Anterior cingulate cortex (tissue), 58 donors: ENCODE measurements around the gene SNX9.
"Not testable (repeated sequence)": the region's sequence is repeated elsewhere in the genome, so short reads cannot be mapped to it uniquely, and the experiment has no call there.

Experiments used
- DNase-seq, 58 donors: peaks; one replicate each; lab custom pipeline; 2025; lab: John Stamatoyannopoulos, UW

SNX9 gene

DNA sequence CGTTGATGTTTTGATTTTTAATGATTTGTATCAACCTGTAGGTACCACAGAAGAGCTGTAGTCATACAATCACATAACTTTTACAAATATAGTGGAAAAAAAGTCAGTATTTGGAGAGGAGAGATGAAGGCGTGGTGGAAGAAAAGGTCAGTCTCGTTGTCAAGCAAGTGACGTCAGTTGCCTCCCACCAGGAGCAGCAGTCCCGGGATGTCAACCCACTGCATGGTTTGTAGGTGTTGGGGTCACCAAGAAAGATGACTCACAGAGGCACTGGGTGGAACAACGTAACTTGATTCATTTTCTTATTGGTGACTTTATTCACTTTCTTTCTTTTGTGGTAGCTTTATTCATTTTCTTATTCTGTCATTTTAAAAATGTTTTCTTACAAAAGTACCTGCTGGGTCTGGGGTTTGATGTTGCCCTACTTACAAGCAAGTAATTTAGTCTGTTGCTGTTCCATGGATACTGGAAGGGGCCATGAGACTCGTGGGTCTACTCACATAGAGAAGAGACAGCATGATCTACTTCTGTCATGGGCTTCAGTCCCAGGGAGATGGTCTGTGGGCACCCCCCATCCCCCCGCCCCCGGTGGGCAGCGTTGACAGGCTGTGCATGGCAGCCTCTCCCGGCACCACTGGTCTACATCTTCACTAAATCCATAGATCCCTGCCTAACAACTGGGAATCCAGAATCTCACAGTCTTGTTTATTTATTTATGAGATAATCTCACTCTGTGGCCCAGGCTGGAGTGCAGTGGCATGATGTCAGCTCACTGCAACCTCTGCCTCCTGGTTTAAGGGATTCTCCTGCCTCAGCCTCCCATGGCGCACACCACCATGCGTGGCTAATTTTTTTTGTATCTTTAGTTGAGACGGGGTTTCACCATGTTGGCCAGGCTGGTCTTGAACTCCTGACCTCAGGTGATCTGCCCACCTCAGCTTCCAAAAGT lies 122.2 kb downstream of the SNX9 start:
- no peak for DNase-seq

DNA sequence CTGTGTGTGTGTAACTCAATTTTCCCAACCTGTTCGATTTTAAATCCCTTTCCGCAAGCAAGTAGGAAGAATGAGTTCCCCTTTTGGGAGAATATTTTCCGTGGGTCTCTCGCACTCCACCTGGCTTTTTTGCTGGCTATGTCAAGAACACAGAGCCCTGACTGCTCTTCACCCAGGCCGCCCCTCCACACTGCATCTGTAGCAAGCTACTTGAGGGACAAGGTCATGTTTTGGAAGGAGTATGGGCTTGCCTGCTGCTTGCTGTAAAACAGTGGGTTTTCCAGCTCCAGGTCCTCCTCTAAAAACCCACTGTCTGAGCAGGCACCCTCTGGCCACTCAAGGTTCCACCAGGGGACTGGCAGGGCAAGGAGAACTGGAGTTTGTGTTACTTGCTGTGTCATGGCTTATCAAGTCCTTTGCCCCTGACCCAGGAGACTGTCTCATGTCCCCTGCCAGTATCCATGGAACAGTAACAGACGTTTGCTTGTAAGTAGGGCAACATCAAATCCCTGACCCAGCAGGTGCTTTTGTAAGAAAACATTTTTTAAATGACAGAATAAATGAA lies 123.1 kb downstream of the SNX9 start:
- no peak for DNase-seq

DNA sequence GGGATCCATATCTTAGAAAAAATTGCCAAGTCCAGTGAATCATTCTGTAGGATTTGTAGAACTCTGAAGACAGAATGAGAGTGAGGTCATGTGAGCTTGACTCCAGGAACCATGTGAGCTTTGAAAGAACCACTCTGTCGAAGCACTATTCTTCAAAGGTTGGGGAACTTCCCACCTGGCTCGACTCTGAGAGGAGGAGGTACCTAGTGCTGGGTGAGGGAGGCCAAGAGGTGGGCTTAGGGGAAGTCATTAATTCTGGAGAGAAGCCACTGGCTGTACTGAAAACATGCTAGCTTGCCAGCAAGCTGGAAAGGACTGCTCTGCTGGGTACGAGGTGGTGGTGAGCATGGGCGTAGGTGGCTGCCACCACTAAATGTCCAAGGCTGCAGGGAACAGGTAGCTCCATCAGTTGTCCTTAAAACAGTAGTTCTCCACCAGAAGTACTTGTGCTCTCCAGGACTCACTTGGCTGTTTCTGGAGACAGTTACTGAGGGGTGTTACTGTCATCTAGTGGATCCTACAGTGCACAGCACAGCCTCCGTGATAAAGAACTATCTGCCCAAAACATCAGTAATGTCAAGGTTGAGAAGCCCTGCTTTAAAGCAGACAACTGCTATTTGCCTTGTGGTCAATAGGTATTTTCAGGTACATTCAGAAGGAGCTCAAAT lies 124.0 kb downstream of the SNX9 start:
- peak in 15 of 58 donors; percentile 16 to 61 (median 31) for DNase-seq

DNA sequence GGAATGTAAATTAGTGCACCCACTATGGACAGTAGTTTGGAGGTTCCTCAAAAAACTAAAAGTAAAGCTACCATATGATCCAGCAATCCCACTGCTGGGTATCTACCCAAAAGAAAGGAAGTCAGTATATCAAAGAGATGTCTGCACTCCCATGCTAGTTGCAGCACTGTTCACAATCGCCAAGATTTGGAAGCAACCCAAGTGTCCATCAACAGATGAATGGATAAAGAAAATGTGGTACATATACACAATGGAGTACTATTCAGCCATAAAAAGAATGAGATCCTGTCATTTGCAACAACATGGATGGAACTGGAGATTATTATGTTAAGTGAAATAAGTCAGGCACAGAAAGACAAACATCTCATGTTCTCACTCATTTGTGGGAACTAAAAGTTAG lies 127.9 kb downstream of the SNX9 start:
- DNase-seq: not testable (repeated sequence)

DNA sequence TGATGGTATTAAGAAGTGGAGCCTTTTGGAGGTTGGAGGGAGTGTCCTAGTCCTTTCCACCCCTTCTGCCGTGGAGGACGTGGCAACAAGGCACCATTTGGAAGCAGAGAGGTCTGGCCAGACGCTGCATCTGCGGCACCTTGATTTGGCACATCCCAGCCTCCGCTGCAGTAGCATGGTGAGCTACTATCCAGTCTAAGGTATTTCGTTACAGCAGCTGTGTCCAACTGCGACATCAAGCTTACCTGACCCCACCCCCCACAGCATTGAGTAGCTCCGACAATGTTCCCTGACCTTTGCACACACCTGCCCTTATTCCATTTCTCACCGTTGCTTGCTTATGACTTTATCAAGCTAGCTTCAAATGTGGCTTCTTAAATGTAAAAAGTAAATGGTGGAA lies 128.8 kb downstream of the SNX9 start:
- DNase-seq: no peak

DNA sequence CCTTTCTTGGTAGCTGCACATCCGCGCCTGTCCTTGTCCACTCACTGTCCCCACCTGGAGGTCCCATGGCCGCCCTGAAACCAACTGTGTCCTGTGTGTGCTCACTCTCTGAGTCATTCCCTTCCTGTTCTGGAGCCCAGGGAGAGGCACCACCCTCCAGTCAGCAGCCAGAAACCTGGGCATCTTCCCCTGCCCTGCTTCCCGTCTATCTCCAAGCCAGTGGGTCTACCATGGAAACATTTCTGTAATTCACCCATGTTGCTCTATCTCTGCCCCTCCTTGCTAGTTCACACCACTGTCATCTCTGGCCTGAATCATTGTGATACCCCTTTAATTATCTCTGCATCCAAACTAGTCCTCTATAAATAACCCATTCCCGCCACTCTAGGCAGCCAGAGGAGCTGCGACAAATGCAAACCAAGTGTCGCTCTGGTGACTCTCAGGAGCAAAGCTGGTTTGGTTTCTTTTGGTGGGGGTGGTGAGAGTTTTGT lies 129.9 kb downstream of the SNX9 start:
- DNase-seq: no peak

DNA sequence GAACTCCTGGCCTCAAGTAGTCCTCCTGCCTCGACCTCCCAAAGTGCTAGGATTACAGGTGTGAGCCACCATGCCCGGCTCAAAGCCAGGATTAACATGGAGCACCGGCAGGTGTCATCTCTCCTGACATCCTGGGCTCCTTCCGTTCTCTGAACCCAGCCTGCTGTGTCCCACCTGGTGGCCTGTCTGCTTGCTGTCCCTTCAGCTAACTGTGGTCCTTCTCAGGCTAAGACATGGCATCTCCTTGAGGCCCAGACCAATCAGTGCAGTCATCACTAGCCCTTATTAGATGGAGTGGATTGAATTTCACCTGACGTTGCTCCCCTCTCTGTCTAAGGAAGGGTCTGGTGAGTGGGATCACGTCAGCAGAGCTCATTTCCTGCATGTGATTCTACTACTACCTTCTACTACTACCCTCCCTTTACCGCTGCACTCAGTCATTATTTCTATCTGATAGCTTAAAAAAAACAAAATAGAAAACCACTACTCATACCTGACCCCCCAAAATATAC lies 130.6 kb downstream of the SNX9 start:
- DNase-seq: no peak

DNA sequence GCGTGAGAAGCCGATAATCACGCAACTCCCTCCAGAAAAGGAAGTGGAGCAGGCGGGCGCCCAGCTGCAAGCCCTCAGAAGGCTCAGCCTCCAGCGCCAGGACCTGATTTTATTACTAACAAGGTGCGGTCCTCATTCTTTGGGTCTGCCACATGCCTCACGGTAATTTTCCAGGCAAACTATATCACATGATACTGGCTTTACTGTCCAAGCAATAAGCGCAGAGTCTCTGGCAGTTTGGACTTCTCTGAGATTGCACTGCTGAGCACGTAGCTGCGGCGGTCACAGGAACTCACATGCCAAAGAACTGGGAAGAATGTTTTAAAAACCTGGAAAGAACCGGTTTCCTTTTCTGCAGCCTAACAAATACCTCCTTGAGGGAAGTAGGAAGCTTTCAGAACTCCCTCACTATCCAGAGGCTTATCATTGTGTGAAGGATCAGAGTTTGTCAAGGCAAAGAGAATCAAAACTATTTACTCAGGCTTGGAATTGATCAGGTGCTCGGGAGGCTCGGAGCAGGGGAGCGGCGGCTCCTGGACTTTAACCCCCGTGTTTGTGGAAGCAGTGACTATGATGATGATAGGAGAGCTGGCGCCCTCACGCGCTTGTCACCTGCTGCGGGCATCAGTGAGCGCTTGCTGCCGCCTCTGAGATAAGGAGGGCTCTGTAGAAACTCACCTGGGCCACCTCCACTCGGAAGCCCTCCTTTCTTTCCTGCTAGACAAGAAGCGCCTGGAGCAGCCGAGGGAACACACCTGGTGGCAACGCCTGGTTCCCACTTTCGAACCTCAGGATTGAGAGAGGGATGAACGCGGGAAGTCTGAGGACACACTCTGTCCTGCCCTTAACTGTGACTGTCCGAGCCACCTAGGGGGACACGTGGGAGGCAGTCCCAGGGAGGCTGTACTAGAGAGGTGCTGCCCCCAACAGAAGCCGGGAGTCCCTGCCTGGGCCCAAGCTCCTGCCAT lies 131.4 kb downstream of the SNX9 start:
- no peak for DNase-seq

DNA sequence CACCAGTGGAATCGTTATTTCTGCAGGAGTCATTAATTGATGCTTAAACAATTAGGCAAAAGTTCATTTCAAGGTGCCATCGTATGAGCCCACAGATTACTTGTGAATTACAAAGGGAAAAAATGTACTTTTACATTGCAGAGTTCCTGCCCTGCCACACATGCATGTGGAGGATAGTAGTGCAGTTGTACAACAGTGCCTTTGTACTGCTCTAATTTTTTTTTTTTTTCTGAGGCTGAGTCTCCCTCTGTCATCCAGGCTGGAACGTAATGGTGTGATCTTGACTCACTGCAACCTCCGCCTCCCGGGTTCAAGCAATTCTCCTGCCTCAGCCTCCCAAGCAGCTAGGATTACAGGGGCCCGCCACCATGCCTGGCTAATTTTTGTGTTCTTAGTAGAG lies 132.6 kb downstream of the SNX9 start:
- no peak for DNase-seq

DNA sequence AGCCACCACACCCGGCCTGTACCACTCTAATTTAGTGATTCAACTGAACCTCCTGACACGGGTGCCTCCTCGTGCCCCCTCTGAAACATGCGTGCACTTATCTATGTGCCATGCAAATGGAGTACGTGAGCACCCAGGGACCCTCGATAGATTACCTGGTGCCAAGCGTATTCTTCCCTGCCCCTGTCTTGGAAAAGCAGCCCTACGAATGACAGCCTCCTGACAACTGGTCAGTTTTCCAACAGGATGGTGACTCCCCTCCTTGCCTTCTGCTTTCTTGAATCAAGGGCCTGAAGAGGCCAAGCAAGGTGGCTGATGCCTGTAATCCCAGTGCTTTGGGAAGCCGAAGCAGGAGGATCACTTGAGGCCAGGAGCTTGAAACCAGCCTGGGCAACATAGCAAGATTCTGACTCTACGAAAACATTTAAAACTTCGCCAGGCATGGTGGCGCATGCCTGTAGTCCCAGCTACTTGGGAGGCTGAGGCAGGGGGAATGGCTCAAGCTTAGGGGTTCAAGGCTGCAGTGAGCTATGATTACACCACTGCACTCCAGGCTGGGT lies 133.2 kb downstream of the SNX9 start:
- DNase-seq: no peak

DNA sequence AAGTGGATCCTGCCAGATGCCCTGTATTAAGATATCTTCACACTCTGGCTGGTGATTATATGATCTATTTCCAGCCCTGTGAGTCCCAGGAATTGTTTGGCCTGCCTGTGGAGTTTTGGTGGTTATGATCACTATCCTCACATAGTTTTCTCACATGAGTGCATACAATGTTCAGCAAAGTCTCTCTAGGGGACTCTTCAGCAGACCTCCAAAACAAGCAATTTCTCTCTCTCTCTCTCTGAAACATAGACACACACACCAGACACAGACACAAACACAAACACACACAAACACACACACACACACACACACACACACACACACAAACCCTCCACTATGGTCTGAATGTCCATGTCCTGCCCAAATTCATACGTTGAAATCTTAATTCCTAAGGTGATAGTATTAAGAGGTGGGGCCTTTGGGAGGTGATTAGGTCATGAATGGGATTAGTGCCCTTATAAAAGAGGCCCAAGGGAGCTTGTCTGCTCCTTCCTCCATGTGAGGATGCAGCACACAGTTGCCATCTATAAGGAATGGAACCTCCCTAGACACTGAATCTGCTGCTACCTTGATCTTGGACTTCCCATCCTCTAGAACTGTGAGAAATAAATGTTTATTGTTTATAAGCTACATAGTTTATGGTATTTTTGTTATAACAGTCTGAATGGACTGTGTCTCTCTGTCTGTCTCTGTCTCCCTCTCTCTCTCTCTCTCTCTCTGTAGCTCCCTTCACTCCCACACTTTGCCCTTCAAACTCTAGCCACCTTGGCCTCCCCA lies 136.6 kb downstream of the SNX9 start:
- DNase-seq: no peak

DNA sequence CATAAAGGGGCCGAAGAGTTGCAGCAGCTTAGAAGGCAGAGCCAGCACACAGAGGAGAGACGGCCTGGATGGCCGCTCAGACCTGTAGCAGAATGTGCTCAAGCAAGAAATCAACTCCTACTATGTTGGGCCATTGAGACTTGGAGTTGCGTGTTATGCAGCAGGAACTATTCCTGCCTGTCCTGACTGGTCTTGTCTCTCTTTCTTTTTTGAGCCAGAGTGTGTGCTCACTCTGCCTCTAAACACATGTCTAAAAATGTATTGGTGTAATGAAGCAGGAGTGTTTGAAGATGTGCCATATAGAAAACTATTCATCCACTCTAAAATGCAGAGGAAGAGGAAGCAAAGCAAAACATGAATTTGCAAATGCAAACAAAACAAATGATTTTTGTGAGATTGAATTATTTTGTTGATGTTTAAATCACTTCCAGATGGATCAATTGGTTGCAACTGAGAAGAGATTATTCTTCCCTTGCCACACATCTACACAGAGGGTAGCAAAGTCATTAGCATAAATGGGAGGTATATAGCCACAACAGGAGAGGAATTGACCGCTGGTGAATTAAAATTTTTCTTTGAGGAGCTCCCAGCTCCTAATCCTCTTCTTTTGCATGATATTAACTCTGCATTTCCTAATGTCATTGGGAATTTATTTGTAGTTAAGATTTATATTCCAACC lies 138.2 kb downstream of the SNX9 start:
- no peak for DNase-seq

DNA sequence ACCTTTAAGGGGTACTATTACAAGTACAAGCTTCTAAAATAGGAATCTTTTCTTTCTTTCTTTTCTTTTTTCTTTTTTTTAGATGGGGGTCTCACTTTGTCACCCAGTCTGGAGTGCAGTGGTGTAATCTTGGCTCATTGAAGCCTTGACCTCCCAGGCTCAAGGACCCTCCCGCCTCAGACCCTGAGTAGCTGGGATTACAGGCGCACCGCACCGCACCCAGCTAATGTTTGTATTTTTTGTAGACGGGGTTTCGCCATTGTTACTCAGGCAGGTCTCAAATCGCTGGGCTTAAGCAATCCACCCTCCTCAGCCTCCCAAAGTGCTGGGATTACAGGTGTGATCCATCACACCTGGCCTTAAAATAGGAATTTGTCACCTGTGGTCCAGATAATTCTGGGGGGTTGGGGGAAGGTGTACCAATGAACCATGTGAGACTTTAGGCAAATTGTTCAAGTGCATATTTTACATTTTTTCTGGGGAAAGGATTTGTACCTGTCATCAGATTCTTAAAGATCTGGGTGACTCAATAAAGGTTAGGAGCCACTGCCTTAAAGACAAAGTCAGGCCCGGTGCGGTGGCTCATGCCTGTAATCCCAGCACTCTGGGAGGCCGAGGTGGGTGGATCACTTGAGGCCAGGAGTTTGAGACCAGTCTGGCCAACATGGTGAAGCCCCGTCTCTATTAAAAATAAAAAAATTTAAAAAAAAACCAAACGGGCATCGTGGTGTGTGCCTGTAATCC lies 139.0 kb downstream of the SNX9 start:
- no peak for DNase-seq

DNA sequence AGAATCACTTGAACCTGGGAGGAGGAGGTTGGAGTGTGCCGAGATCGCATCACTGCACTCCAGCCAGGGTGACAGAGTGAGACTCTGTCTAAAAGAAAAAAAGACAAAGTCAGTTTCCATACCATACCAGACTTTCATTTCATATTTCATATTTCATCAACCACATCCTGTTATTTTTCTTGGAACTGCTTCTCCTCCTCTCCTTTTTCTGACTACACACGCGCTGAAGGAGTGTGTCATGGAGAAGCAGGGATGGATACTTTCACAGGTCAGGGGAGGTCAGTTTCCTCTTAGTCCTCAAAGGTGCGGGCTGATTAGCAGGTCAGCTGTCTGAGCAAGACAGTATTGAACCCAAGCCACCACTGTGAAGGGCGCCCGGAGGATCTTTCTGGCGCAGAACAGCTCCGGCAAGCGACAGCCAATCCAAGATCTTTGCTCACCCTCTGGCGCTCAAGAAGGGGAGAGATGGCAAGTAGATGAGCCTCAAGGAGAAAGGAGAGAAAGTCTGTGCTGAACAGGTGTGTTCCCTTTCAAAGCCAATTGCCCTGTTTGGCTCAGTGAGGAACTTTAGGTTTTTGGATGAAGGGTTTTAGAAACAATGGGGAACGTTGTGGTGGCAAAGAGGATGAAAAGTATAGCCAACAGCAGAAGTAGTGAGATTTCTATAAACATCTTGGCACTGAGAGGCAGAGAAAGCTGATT lies 139.7 kb downstream of the SNX9 start:
- no peak for DNase-seq

DNA sequence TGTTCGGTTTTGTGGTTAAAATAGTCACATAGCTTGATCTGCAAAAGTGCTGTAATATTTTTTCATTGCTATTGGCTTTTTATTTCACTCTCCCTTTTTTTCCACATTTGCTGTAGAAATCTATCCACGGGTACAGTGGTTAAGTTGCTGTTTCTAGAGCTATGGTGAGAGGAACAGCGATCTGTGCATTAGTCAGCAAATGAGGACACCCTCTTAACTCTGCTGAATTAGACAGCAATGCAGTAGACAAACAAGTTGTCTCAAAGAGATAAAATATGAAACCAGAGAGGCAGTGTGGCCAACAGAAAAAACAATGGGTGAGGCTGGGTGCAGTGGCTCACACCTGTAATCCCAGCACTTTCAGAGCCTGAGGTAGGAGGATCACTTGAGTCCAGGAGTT lies 141.1 kb downstream of the SNX9 start:
- DNase-seq: no peak

DNA sequence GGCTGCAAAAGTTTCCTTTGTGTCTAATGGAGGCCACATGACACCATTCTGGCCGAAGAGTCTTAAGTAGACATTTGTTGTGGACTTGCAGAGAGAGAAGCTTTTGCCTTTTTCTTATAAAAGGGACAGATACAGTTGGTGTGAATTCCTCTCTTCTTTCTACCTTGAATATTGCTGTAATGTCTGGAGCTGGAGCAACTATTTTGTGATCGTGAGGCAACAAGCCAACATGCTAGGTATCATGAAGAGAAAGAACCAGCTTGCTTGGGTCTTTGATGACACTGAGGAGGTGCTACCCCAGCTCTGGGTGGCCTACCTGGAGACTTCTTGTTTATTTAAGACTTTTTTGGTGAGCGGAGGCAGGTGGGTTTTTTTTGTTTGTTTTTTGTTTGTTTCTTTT lies 142.3 kb downstream of the SNX9 start:
- no peak for DNase-seq

DNA sequence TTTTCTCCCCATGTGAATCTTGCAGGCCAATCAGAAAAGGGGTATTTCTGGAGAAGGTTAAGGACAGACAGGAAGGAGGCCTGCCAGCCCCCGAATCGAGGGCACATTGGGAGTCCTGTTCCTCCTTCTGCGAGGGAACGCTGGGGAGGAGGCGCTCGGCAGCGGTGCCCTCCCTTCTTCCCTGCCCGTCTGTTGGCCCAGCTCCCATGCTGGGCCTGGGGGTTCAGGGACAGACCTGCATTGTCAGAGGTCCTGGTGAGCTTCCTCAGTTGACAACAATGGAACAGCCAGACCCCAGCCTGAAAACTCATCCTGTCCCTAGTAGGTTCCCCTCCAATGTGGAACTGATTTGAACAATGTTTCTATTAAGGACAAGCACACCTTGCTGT lies 143.5 kb downstream of the SNX9 start:
- DNase-seq: no peak
